PC-9 (cell line): ENCODE measurements around the gene AAK1.

Experiments
- EZH2 ChIP-seq: fragments of 200-600 bp; sonication (generic); IDR thresholded peaks from 2 replicates; pipeline ENCODE4 v1.8.0; 2017; ENCODE audit warnings: antibody characterized with exemption, low read depth
- TF ChIP-seq, protein P1 (sequence below): fragments of 200-600 bp; sonication (generic); conservative IDR thresholded peaks from 2 replicates; pipeline ENCODE4 v1.6.1; 2017; ENCODE audit warnings: mixed run types, antibody characterized with exemption, mild to moderate bottlenecking, moderate library complexity

DNA sequence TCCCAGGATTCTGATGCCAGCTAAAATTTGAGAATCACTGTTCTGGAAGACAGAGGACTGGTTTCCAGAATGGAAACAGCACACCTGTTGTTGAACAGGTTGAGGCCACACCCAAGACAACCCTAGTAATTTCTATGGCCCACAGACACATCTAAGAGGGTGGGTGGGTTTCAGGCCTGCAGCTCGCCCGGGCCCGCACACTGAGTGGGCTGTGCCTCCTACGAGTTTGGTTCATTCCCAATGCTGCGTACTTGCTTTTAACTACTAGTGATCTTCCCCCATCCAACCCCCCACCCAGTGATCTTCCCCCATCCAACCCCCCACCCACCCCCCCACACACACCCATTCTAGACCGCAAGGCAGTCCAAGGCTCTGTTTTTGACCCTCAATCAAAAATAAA is 205.0 kb downstream of the AAK1 start:
- TF ChIP-seq, protein P1, sequence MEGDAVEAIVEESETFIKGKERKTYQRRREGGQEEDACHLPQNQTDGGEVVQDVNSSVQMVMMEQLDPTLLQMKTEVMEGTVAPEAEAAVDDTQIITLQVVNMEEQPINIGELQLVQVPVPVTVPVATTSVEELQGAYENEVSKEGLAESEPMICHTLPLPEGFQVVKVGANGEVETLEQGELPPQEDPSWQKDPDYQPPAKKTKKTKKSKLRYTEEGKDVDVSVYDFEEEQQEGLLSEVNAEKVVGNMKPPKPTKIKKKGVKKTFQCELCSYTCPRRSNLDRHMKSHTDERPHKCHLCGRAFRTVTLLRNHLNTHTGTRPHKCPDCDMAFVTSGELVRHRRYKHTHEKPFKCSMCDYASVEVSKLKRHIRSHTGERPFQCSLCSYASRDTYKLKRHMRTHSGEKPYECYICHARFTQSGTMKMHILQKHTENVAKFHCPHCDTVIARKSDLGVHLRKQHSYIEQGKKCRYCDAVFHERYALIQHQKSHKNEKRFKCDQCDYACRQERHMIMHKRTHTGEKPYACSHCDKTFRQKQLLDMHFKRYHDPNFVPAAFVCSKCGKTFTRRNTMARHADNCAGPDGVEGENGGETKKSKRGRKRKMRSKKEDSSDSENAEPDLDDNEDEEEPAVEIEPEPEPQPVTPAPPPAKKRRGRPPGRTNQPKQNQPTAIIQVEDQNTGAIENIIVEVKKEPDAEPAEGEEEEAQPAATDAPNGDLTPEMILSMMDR = no peak
- no peak for TF ChIP-seq EZH2
